K562 (cell line): ENCODE results near the gene ECSIT. TPM values are rescaled to one million over a fixed set of nuclear protein-coding genes. Genes with fewer than 3 reads are reported as not detected.

ENCODE experiments used
- CBFA2T2 ChIP-seq: fragments of 450-650 bp; conservative IDR thresholded peaks from 2 replicates; pipeline ENCODE4 v1.6.1; 2017; ENCODE audit warnings: mild to moderate bottlenecking
- CHD4 ChIP-seq: fragments of 200-600 bp; sonication (generic); IDR thresholded peaks from 3 replicates; pipeline ENCODE4 v1.6.1; 2012; ENCODE audit warnings: low read depth, mild to moderate bottlenecking, mixed read lengths, low read length, inconsistent platforms; ENCODE audit not compliant: insufficient read depth, insufficient replicate concordance, poor library complexity, severe bottlenecking
- CREB1 ChIP-seq, 2 experiments: sonication (generic) in 1 of 2; formaldehyde crosslinking in 1 of 2; IDR thresholded peaks; 2 replicates each; pipeline versions ENCODE4 v1.6.1 to v1.8.0; 2012 to 2022; ENCODE audit warnings: inconsistent platforms in 1 of 2, mild to moderate bottlenecking in 1 of 2, missing genetic modification reagents in 1 of 2, moderate library complexity in 1 of 2
- CTBP1 ChIP-seq: fragments of 450-650 bp; IDR thresholded peaks from 2 replicates; pipeline ENCODE4 v1.6.1; 2016; ENCODE audit warnings: borderline replicate concordance
- EHMT2 ChIP-seq: fragments of 450-650 bp; IDR thresholded peaks from 2 replicates; pipeline ENCODE4 v1.6.1; 2018; ENCODE audit warnings: antibody characterized with exemption
- ESRRA ChIP-seq: fragments of 450-650 bp; IDR thresholded peaks from 2 replicates; pipeline ENCODE4 v1.6.1; 2014; ENCODE audit warnings: low read depth, mild to moderate bottlenecking, moderate library complexity, borderline replicate concordance
- KLF1 ChIP-seq: fragments of 450-650 bp; IDR thresholded peaks from 2 replicates; pipeline ENCODE4 v1.6.1; 2016; ENCODE audit warnings: missing genetic modification characterization, missing compliant biosample characterization
- NBN ChIP-seq: fragments of 450-650 bp; IDR thresholded peaks from 2 replicates; pipeline ENCODE4 v1.6.1; 2016; ENCODE audit warnings: low read depth, mild to moderate bottlenecking
- NFIX ChIP-seq: fragments of 250-450 bp; sonication (Bioruptor Pico); IDR thresholded peaks from 2 replicates; pipeline ENCODE4 v1.4.0; 2020; ENCODE audit warnings: low read depth, mild to moderate bottlenecking, moderate library complexity
- PHF20 ChIP-seq: fragments of 450-650 bp; IDR thresholded peaks from 2 replicates; pipeline ENCODE4 v1.6.1; 2018; ENCODE audit not compliant: partially characterized antibody
- PHTF2 ChIP-seq: fragments of 250-450 bp; sonication (Bioruptor Pico); IDR thresholded peaks from 2 replicates; pipeline ENCODE4 v1.5.0; 2021; ENCODE audit warnings: mild to moderate bottlenecking
- RBM39 ChIP-seq: fragments of 200-400 bp; formaldehyde crosslinking; optimal IDR thresholded peaks from 2 replicates; pipeline ENCODE3; 2018; ENCODE audit warnings: low read depth, low read length
- RFX1 ChIP-seq: fragments of 450-650 bp; IDR thresholded peaks from 2 replicates; pipeline ENCODE4 v1.6.1; 2016; ENCODE audit warnings: mild to moderate bottlenecking, moderate library complexity
- SREBF1 ChIP-seq: fragments of 150-350 bp; IDR thresholded peaks from 2 replicates; pipeline ENCODE4 v1.6.1; 2014; ENCODE audit warnings: antibody characterized with exemption, low read depth, low read length, borderline replicate concordance
- ZNF57 ChIP-seq: fragments of 450-650 bp; formaldehyde crosslinking; IDR thresholded peaks from 2 replicates; pipeline ENCODE4 v1.4.0; 2020; ENCODE audit warnings: mild to moderate bottlenecking, moderate library complexity
- ZNF785 ChIP-seq: fragments of 250-450 bp; sonication (Bioruptor Pico); IDR thresholded peaks from 2 replicates; pipeline ENCODE4 v1.4.0; 2020; ENCODE audit warnings: mild to moderate bottlenecking
- polyA plus RNA-seq, 8 experiments: library from polyadenylated mRNA; depleted of rRNA in 4 of 8; stranded (reverse) in 5 of 8; unstranded in 3 of 8; fragments of >200 nt; fragmentation: Nextera tagmentation in 2 of 8; fragmentation: Illumina TruSeq in 1 of 8; extraction: Ambion mirVana in 2 of 8; extraction: Trizol in 1 of 8; gene quantifications; 2 replicates each; pipeline versions ENCODE4 v1.2.1 to v1.2.3, GENCODE V29; 2011 to 2014; ENCODE audit warnings: inconsistent platforms in 1 of 8, missing spikeins in 1 of 8
- total RNA-seq, 7 experiments: library from RNA; depleted of rRNA in 6 of 7; stranded (reverse); fragments of >200 nt in 6 of 7; fragmentation: Illumina TruSeq in 2 of 7; extraction: Trizol in 2 of 7; gene quantifications; 2 replicates each; pipeline versions ENCODE4 v1.2.1 to v1.2.3, GENCODE V29; 2011 to 2021; ENCODE audit warnings: low replicate concordance in 1 of 7
- TF ChIP-seq, protein P1 (sequence below): fragments of 450-650 bp; formaldehyde crosslinking; IDR thresholded peaks from 2 replicates; pipeline ENCODE4 v1.4.0; 2020; ENCODE audit warnings: mild to moderate bottlenecking, moderate library complexity
- TF ChIP-seq, protein P2 (sequence below): fragments of 450-650 bp; conservative IDR thresholded peaks from 2 replicates; pipeline ENCODE4 v1.6.1; 2016; ENCODE audit warnings: missing genetic modification characterization, low read depth, mild to moderate bottlenecking, control low read depth, missing compliant biosample characterization
- TF ChIP-seq, protein P3 (sequence below): fragments of 450-650 bp; IDR thresholded peaks from 2 replicates; pipeline ENCODE4 v1.6.1; 2014; ENCODE audit warnings: low read depth, mild to moderate bottlenecking, moderate library complexity, borderline replicate concordance
- TF ChIP-seq, protein P4 (sequence below): sonication (generic); formaldehyde crosslinking; IDR thresholded peaks from 2 replicates; pipeline ENCODE4 v1.8.1; 2022; ENCODE audit warnings: missing genetic modification reagents
- TF ChIP-seq, protein P5 (sequence below): fragments of 450-650 bp; formaldehyde crosslinking; IDR thresholded peaks from 2 replicates; pipeline ENCODE4 v1.4.0; 2022; ENCODE audit warnings: missing genetic modification characterization

ECSIT gene
- total and polyA plus RNA-seq, 9 of the 15 experiments (the other 6 are each of a cell fraction or from before 2014, with no cell fraction given), result 1.1 to 82.5 (median 43.9) TPM

DNA sequence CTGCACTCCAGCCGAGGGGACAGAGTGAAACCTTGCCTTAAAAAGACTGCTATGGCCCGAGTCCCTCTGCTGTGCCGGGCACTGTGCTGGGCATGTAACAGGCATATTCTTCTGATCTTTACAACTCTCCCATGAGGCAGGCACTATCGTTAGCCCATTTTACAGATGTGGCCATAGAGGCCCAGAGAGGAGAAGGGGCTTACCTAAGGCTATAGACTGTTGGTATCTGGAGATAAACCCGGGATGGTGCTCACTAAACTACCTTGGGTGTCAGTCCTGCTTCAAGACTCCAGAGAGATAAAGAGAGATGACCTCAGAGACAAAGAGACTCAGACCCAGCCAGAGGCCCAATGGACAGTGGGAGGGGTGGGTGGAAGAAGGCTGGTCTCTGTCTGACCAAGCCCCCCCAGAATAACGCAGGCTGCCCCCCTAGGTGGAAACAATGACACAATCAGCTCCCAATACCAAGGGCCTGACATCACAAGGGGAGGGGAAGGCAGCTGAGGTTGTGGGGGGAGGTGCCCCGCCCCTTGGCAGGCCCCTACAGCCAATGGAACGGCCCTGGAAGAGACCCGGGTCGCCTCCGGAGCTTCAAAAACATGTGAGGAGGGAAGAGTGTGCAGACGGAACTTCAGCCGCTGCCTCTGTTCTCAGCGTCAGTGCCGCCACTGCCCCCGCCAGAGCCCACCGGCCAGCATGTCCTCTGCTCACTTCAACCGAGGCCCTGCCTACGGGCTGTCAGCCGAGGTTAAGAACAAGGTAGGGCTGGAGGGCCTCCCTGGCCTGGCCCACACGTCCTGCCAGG lies 9.5 kb upstream of the ECSIT start, which contains the start of gene CNN1 (continued):
- no peak for TF ChIP-seq SREBF1
- TF ChIP-seq RBM39, result no peak
- TF ChIP-seq CHD4, result peak; percentile 96
- 0 out of 2 replicates have a peak, but pooled peaks have one; percentile 15 for TF ChIP-seq NBN
- TF ChIP-seq ZNF57 (CRISPR knock-in tag), result no peak
- TF ChIP-seq, protein P1, sequence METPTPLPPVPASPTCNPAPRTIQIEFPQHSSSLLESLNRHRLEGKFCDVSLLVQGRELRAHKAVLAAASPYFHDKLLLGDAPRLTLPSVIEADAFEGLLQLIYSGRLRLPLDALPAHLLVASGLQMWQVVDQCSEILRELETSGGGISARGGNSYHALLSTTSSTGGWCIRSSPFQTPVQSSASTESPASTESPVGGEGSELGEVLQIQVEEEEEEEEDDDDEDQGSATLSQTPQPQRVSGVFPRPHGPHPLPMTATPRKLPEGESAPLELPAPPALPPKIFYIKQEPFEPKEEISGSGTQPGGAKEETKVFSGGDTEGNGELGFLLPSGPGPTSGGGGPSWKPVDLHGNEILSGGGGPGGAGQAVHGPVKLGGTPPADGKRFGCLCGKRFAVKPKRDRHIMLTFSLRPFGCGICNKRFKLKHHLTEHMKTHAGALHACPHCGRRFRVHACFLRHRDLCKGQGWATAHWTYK, result no peak
- no peak for TF ChIP-seq NFIX
- TF ChIP-seq, protein P2, sequence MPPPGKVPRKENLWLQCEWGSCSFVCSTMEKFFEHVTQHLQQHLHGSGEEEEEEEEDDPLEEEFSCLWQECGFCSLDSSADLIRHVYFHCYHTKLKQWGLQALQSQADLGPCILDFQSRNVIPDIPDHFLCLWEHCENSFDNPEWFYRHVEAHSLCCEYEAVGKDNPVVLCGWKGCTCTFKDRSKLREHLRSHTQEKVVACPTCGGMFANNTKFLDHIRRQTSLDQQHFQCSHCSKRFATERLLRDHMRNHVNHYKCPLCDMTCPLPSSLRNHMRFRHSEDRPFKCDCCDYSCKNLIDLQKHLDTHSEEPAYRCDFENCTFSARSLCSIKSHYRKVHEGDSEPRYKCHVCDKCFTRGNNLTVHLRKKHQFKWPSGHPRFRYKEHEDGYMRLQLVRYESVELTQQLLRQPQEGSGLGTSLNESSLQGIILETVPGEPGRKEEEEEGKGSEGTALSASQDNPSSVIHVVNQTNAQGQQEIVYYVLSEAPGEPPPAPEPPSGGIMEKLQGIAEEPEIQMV (tag), result no peak
- TF ChIP-seq, protein P3, sequence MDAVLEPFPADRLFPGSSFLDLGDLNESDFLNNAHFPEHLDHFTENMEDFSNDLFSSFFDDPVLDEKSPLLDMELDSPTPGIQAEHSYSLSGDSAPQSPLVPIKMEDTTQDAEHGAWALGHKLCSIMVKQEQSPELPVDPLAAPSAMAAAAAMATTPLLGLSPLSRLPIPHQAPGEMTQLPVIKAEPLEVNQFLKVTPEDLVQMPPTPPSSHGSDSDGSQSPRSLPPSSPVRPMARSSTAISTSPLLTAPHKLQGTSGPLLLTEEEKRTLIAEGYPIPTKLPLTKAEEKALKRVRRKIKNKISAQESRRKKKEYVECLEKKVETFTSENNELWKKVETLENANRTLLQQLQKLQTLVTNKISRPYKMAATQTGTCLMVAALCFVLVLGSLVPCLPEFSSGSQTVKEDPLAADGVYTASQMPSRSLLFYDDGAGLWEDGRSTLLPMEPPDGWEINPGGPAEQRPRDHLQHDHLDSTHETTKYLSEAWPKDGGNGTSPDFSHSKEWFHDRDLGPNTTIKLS, result no peak
- TF ChIP-seq ESRRA, result peak; percentile 30; the same call in 1 of the 2 replicates
- peak; percentile 40; the same call in 1 of the 2 replicates for TF ChIP-seq CREB1 (IDR thresholded peaks at IDR 0.05)
- 0 out of 2 replicates have a peak, but pooled peaks have one; percentile 47 for TF ChIP-seq CREB1 (CRISPR knock-in tag; IDR thresholded peaks at IDR 0.05)
- TF ChIP-seq, protein P4, sequence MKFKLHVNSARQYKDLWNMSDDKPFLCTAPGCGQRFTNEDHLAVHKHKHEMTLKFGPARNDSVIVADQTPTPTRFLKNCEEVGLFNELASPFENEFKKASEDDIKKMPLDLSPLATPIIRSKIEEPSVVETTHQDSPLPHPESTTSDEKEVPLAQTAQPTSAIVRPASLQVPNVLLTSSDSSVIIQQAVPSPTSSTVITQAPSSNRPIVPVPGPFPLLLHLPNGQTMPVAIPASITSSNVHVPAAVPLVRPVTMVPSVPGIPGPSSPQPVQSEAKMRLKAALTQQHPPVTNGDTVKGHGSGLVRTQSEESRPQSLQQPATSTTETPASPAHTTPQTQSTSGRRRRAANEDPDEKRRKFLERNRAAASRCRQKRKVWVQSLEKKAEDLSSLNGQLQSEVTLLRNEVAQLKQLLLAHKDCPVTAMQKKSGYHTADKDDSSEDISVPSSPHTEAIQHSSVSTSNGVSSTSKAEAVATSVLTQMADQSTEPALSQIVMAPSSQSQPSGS (CRISPR knock-in tag), result no peak
- TF ChIP-seq EHMT2, result no peak
- no peak for TF ChIP-seq RFX1
- TF ChIP-seq CBFA2T2, result no peak
- TF ChIP-seq KLF1 (tag), result no peak
- peak; percentile 14; the same call in 1 of the 2 replicates for TF ChIP-seq CTBP1
- TF ChIP-seq PHTF2 (CRISPR knock-in tag), result no peak
- no peak for TF ChIP-seq ZNF785 (CRISPR knock-in tag)
- TF ChIP-seq, protein P5, sequence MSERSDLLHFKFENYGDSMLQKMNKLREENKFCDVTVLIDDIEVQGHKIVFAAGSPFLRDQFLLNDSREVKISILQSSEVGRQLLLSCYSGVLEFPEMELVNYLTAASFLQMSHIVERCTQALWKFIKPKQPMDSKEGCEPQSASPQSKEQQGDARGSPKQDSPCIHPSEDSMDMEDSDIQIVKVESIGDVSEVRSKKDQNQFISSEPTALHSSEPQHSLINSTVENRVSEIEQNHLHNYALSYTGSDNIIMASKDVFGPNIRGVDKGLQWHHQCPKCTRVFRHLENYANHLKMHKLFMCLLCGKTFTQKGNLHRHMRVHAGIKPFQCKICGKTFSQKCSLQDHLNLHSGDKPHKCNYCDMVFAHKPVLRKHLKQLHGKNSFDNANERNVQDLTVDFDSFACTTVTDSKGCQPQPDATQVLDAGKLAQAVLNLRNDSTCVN (CRISPR knock-in tag), result no peak
- TF ChIP-seq PHF20, result peak; percentile 59
